C4-2B (cell line): ENCODE data around the gene MEF2C.
"Not testable (repeated sequence)": the region's sequence is repeated elsewhere in the genome, so short reads cannot be mapped to it uniquely, and the experiment has no call there.

ENCODE experiments used
- H3K27ac ChIP-seq: fragments of 450-650 bp; 2 replicates; pipeline ENCODE4 v1.5.1; 2017
- CTCF ChIP-seq: fragments of 450-650 bp; conservative IDR thresholded peaks from 2 replicates; pipeline ENCODE4 v1.5.1; 2017; ENCODE audit warnings: mild to moderate bottlenecking
- ZFX ChIP-seq: fragments of 450-650 bp; IDR thresholded peaks from 2 replicates; pipeline ENCODE4 v1.6.1; 2017

Gene MEF2C

GRCh38 chr5:88923623-88924329, 40.8 kb upstream of the MEF2C start:
- H3K27ac ChIP-seq: no peak overlapping the region
- no peak for TF ChIP-seq CTCF
- TF ChIP-seq ZFX: no peak

GRCh38 chr5:88912743-88913142, 29.8 kb upstream of the MEF2C start:
- not testable (repeated sequence) for H3K27ac ChIP-seq

GRCh38 chr5:88911059-88911572, 28.1 kb upstream of the MEF2C start:
- H3K27ac ChIP-seq: not testable (repeated sequence)

- not testable (repeated sequence) for H3K27ac ChIP-seq
Measured at GRCh38 chr5:88904478-88904877, 21.5 kb upstream of the MEF2C start.

GRCh38 chr5:88903966-88904365, 21.0 kb upstream of the MEF2C start:
- not testable (repeated sequence) for H3K27ac ChIP-seq

- not testable (repeated sequence) for H3K27ac ChIP-seq
Measured at GRCh38 chr5:88901077-88901476, 18.1 kb upstream of the MEF2C start.

- no peak for TF ChIP-seq ZFX
- TF ChIP-seq CTCF: no peak
Measured at GRCh38 chr5:88899096-88899737, 16.2 kb upstream of the MEF2C start.

GRCh38 chr5:88897748-88898147, 14.8 kb upstream of the MEF2C start:
- no peak overlapping the region for H3K27ac ChIP-seq
- TF ChIP-seq CTCF: no peak
- no peak for TF ChIP-seq ZFX

More at GRCh38 chr5:88899096-88899737, 16.2 kb upstream of the MEF2C start:
- no peak overlapping the region for H3K27ac ChIP-seq

GRCh38 chr5:88895681-88896501, 12.9 kb upstream of the MEF2C start:
- TF ChIP-seq CTCF: no peak
- TF ChIP-seq ZFX: no peak
- H3K27ac ChIP-seq: no peak overlapping the region

- TF ChIP-seq CTCF: no peak
- TF ChIP-seq ZFX: no peak
- H3K27ac ChIP-seq: no peak overlapping the region
Measured at GRCh38 chr5:88892669-88893068, 9.7 kb upstream of the MEF2C start.
